Ishikawa (cell line): ENCODE measurements around the gene MALL.

Experiments used
- CEBPB ChIP-seq: IDR thresholded peaks from 2 replicates; pipeline ENCODE4 v1.6.1; 2012
- CREB1 ChIP-seq: IDR thresholded peaks from 2 replicates; pipeline ENCODE4 v1.6.1; 2012; ENCODE audit warnings: low read depth
- EGR1 ChIP-seq: IDR thresholded peaks from 2 replicates; pipeline ENCODE4 v1.6.1; 2012
- EP300 ChIP-seq: IDR thresholded peaks from 2 replicates; pipeline ENCODE4 v1.6.1; 2012; ENCODE audit warnings: borderline replicate concordance
- FOXM1 ChIP-seq: IDR thresholded peaks from 2 replicates; pipeline ENCODE4 v1.6.1; 2012; ENCODE audit warnings: low read depth, borderline replicate concordance
- NFIC ChIP-seq: IDR thresholded peaks from 2 replicates; pipeline ENCODE4 v1.6.1; 2012
- RAD21 ChIP-seq: IDR thresholded peaks from 2 replicates; pipeline ENCODE4 v1.6.1; 2012; ENCODE audit warnings: low read depth
- TAF1 ChIP-seq: IDR thresholded peaks from 2 replicates; pipeline ENCODE4 v1.6.1; 2012; ENCODE audit warnings: low read depth, mild to moderate bottlenecking
- TCF12 ChIP-seq: IDR thresholded peaks from 2 replicates; pipeline ENCODE4 v1.6.1; 2012; ENCODE audit warnings: low read depth
- TEAD4 ChIP-seq: IDR thresholded peaks from 2 replicates; pipeline ENCODE4 v1.6.1; 2012
- YY1 ChIP-seq: IDR thresholded peaks from 2 replicates; pipeline ENCODE4 v1.6.1; 2012; ENCODE audit warnings: low read depth
- ZBTB7A ChIP-seq: IDR thresholded peaks from 2 replicates; pipeline ENCODE4 v1.6.1; 2012; ENCODE audit warnings: low read depth
- TF ChIP-seq, protein P1 (sequence below): IDR thresholded peaks from 2 replicates; pipeline ENCODE4 v1.6.1; 2012
- TF ChIP-seq, protein P2 (sequence below): IDR thresholded peaks from 2 replicates; pipeline ENCODE4 v1.6.1; 2012; ENCODE audit warnings: low read depth, mild to moderate bottlenecking
- TF ChIP-seq, protein P3 (sequence below): IDR thresholded peaks from 2 replicates; pipeline ENCODE4 v1.6.1; 2012

MALL gene

DNA sequence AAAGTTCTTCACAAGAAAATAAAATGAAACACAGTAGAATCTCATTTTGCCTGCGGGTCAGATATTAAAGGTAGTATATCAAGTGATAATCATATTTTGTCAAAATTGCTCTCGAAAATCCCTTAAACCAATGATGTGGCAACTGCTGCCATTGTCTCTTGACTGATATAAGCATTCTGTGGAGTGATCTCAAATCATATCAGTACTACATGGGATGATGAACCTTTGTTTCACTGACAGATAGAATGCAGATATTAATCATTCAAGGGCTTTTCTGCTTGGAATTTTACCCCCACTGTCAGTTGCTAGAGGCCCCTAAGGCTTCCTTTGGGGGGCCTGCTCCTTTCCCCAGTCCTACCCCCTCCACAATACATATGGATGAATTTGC, 31.3 kb upstream of the MALL start:
- no peak for TF ChIP-seq RAD21
- TF ChIP-seq CEBPB = no peak
- TF ChIP-seq, protein P1, sequence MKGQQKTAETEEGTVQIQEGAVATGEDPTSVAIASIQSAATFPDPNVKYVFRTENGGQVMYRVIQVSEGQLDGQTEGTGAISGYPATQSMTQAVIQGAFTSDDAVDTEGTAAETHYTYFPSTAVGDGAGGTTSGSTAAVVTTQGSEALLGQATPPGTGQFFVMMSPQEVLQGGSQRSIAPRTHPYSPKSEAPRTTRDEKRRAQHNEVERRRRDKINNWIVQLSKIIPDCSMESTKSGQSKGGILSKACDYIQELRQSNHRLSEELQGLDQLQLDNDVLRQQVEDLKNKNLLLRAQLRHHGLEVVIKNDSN = no peak
- TF ChIP-seq TEAD4 = no peak
- TF ChIP-seq TCF12 = no peak

DNA sequence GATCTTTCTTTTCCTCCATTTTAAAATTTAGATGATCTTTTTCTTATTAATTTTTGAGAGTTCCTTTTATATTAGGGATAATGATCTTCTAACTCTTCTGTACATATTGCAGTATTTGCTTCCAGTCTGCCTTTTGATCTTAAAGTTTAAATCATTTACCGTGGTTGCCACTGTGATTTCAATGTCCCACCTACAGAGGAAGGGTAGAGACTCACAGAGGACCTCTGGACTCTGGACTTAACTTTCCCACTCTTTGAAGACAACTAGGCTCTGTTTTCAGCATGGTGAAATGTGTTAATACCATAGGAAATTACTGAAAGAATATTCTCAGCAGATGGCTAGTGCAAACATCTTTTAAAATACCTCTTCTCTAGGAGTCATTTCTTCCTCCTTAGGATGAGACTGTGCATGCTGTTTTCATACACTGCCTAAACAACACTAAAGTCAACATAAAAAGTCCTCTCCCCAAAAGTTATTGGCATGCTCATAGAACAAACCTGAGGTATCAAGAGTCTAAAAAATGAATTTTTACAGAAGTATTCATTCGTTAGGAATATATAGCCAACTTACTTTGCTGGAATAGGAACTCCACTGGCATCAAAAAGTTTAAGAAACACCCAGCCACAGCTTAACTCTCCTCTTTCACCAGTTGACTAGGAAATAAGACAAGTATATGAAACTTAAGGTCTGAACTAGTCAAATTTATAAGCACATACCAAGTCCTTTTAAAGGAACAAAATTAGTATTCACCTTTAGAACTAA, 30.7 kb upstream of the MALL start:
- TF ChIP-seq, protein P2, sequence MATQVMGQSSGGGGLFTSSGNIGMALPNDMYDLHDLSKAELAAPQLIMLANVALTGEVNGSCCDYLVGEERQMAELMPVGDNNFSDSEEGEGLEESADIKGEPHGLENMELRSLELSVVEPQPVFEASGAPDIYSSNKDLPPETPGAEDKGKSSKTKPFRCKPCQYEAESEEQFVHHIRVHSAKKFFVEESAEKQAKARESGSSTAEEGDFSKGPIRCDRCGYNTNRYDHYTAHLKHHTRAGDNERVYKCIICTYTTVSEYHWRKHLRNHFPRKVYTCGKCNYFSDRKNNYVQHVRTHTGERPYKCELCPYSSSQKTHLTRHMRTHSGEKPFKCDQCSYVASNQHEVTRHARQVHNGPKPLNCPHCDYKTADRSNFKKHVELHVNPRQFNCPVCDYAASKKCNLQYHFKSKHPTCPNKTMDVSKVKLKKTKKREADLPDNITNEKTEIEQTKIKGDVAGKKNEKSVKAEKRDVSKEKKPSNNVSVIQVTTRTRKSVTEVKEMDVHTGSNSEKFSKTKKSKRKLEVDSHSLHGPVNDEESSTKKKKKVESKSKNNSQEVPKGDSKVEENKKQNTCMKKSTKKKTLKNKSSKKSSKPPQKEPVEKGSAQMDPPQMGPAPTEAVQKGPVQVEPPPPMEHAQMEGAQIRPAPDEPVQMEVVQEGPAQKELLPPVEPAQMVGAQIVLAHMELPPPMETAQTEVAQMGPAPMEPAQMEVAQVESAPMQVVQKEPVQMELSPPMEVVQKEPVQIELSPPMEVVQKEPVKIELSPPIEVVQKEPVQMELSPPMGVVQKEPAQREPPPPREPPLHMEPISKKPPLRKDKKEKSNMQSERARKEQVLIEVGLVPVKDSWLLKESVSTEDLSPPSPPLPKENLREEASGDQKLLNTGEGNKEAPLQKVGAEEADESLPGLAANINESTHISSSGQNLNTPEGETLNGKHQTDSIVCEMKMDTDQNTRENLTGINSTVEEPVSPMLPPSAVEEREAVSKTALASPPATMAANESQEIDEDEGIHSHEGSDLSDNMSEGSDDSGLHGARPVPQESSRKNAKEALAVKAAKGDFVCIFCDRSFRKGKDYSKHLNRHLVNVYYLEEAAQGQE = no peak
- TF ChIP-seq ZBTB7A (no peak), RAD21 (no peak), YY1 (no peak), CEBPB (no peak), NFIC (no peak), CREB1 (no peak), FOXM1 (no peak), TAF1 (no peak)
- TF ChIP-seq, protein P1 = no peak

DNA sequence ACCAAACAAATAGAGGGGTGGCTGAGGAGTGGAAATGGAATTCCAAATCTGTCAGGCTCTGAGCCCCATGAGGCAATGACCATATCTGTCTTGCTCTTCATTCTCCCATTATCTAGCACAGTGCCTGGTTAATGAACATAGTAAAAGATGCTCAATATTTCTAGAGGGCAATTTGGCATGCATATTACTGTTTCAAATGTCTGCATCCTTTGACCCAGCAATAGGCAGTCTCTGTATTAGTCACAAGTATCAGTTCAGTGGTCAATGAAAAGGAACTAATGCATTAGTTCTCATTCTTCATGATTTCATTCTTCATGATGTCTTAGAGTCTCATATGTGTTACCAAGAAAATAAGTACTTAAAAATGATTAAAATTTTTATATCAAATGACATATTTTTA, 28.4 kb upstream of the MALL start:
- TF ChIP-seq EP300 (no peak), CREB1 (no peak), ZBTB7A (no peak), NFIC (no peak), TAF1 (no peak), TEAD4 (no peak), FOXM1 (no peak), YY1 (no peak), TCF12 (no peak), EGR1 (no peak), RAD21 (no peak), CEBPB (no peak)
- TF ChIP-seq, protein P2 = no peak
- TF ChIP-seq, protein P3, sequence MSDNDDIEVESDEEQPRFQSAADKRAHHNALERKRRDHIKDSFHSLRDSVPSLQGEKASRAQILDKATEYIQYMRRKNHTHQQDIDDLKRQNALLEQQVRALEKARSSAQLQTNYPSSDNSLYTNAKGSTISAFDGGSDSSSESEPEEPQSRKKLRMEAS = no peak

DNA sequence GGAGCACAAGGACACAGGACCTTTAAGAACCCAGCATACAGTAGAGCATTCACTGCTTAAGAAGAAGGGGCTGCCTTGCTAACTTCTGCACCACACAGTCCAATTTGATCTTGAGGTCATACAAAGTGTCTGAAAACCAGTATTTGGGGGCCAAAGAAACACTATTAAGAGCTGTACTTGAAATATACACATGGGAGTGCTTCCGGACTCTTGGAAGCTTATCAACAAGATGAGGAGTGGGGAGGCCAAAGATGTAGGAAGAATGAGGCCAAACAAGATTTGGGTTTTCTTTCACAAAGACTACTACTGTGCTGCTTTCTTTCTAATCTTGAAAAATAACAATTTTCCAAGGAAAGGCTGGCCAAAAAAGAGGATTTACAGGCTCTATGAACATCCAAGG, 24.8 kb upstream of the MALL start:
- TF ChIP-seq EP300 (no peak), NFIC (no peak)

DNA sequence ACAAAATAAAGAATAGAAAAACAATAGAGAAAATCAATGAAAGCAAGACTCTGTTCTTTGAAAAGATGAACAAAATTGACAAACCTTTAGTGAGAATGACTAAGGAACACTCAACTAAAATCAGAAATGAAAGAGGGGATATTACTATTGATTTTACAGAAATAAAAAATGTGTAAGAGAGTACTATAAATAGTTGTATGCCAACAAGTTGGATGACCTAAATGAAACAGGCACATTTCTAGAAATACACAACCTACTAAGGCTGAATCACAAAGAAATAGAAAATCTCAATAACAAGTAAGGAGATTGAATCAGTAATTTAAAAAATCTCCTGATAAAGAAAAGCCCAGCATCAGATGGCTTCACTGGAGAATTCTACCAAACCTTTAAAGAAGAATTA, 18.4 kb upstream of the MALL start:
- TF ChIP-seq, protein P3 = no peak
- TF ChIP-seq CEBPB (no peak), CREB1 (no peak), EP300 (no peak), TCF12 (no peak), TAF1 (no peak), ZBTB7A (no peak), TEAD4 (no peak), RAD21 (no peak), EGR1 (no peak), FOXM1 (no peak), YY1 (no peak), NFIC (no peak)
- TF ChIP-seq, protein P2 = no peak
